Nephron (organoid): Measurements from ENCODE around the gene MAP7D3.
A peak's percentile ranks its signal among the peaks of the same experiment; 100 is the strongest.

Source experiments
- H3K27ac Mint-ChIP-seq, 3 experiments: 2 replicates each; pipeline ENCODE4 v1.8.0; 2020; ENCODE audit warnings: mixed read lengths in 3 of 3, mild to moderate bottlenecking in 2 of 3, moderate library complexity in 1 of 3
- H3K27me3 Mint-ChIP-seq: 2 replicates; pipeline ENCODE4 v1.8.0; 2021; ENCODE audit warnings: low read depth, mild to moderate bottlenecking, moderate library complexity, mixed read lengths
- H3K36me3 Mint-ChIP-seq: 2 replicates; pipeline ENCODE4 v1.8.0; 2020; ENCODE audit warnings: low read depth, mixed read lengths
- H3K4me1 Mint-ChIP-seq: 2 replicates; pipeline ENCODE4 v1.8.0; 2020; ENCODE audit warnings: mixed read lengths
- H3K4me3 Mint-ChIP-seq, 3 experiments: 2 replicates each; pipeline ENCODE4 v1.8.0; 2020; ENCODE audit warnings: mild to moderate bottlenecking in 3 of 3, mixed read lengths in 3 of 3, moderate library complexity in 2 of 3
- H3K9me3 Mint-ChIP-seq: 2 replicates; pipeline ENCODE4 v1.8.0; 2020; ENCODE audit warnings: mixed read lengths
- TF ChIP-seq, protein P1 (sequence below), 3 experiments: fragments of 200-600 bp; sonication (generic); IDR thresholded peaks; one replicate each; pipeline ENCODE4 v1.5.0; 2021; ENCODE audit warnings: antibody characterized with exemption in 3 of 3; ENCODE audit not compliant: unreplicated experiment in 3 of 3

Gene MAP7D3

GRCh38 chrX:136198010-136198409, 53.2 kb downstream of the MAP7D3 start:
- H3K9me3 Mint-ChIP-seq, result peaks cover 9% of the 10 kb centered on the region
- TF ChIP-seq, protein P1, sequence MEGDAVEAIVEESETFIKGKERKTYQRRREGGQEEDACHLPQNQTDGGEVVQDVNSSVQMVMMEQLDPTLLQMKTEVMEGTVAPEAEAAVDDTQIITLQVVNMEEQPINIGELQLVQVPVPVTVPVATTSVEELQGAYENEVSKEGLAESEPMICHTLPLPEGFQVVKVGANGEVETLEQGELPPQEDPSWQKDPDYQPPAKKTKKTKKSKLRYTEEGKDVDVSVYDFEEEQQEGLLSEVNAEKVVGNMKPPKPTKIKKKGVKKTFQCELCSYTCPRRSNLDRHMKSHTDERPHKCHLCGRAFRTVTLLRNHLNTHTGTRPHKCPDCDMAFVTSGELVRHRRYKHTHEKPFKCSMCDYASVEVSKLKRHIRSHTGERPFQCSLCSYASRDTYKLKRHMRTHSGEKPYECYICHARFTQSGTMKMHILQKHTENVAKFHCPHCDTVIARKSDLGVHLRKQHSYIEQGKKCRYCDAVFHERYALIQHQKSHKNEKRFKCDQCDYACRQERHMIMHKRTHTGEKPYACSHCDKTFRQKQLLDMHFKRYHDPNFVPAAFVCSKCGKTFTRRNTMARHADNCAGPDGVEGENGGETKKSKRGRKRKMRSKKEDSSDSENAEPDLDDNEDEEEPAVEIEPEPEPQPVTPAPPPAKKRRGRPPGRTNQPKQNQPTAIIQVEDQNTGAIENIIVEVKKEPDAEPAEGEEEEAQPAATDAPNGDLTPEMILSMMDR (IDR thresholded peaks at IDR 0.05; ENCODE audit: unreplicated experiment in 3 of 3), result no peak
- no peaks in the 10 kb centered on the region for H3K27me3 Mint-ChIP-seq
- H3K36me3 Mint-ChIP-seq, result no peaks in the 10 kb centered on the region
- peak overlapping the region in 2 of 3 experiments; percentile 29 to 69 for H3K4me3 Mint-ChIP-seq
- H3K27ac Mint-ChIP-seq, result no peak overlapping the region
- H3K4me1 Mint-ChIP-seq, result peaks cover 47% of the 10 kb centered on the region

GRCh38 chrX:136196691-136197155, 54.5 kb downstream of the MAP7D3 start:
- Mint-ChIP-seq H3K4me1 (peaks cover 54% of the 10 kb centered on the region), H3K27ac (peak overlapping the region in 2 of 3 experiments; percentile 27 to 69), H3K9me3 (peaks cover 9% of the 10 kb centered on the region), H3K4me3 (peak overlapping the region in 2 of 3 experiments; percentile 68 to 71), H3K36me3 (no peaks in the 10 kb centered on the region), H3K27me3 (no peaks in the 10 kb centered on the region)
- TF ChIP-seq, protein P1 (IDR thresholded peaks at IDR 0.05; ENCODE audit: unreplicated experiment in 3 of 3), result no peak

DNA sequence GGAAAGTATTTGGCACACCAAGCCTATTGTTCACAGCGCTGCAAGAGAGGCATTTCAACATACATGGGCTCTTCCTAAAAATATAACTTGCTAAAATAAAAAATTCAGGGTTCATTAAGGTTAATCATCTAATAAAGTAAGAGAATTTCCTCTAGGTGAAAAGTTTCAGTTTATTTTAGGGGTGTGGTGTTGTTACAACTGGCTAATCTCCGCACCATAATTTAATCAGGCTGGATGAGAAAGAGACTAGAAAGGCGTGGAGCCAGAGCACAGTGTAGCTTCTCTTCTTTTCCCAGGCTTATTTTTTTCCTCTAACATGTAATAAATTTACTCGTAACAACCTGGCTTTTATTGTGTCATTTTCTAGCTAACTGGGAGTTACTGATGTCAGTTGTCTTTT, 56.0 kb downstream of the MAP7D3 start:
- TF ChIP-seq, protein P1 (IDR thresholded peaks at IDR 0.05; ENCODE audit: unreplicated experiment in 3 of 3), result no peak
- Mint-ChIP-seq H3K27me3 (no peaks in the 10 kb centered on the region), H3K9me3 (peaks cover 11% of the 10 kb centered on the region), H3K27ac (peak overlapping the region; percentile 68 to 78 (median 69)), H3K36me3 (no peaks in the 10 kb centered on the region), H3K4me3 (no peak overlapping the region), H3K4me1 (peaks cover 44% of the 10 kb centered on the region)

GRCh38 chrX:136194536-136194935, 56.7 kb downstream of the MAP7D3 start:
- H3K9me3 Mint-ChIP-seq, result peaks cover 14% of the 10 kb centered on the region
- H3K27me3 Mint-ChIP-seq, result no peaks in the 10 kb centered on the region
- no peak overlapping the region for H3K4me3 Mint-ChIP-seq
- no peaks in the 10 kb centered on the region for H3K36me3 Mint-ChIP-seq
- TF ChIP-seq, protein P1 (IDR thresholded peaks at IDR 0.05; ENCODE audit: unreplicated experiment in 3 of 3), result no peak
- peak overlapping the region; percentile 68 to 78 (median 69) for H3K27ac Mint-ChIP-seq
- peaks cover 42% of the 10 kb centered on the region for H3K4me1 Mint-ChIP-seq

DNA sequence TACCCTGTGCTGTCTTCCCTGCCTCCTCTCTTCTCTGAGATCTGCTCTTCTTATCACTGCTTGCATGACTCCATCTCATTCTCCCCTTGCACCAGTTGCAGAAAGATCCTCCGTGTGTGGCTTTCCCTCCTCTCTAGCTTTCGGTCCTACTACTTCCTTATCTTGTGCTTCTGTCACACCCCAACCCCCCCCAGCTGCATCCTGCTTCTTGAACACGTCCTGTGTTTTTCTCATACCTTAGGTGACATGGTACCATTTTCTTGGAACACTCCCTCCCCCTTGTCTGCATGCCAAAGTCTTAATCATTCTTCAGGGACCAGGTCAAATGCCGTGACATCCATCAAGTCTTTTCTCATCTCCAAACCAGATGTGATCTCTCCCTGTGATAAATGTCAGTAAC, 57.4 kb downstream of the MAP7D3 start:
- TF ChIP-seq, protein P1 (IDR thresholded peaks at IDR 0.05; ENCODE audit: unreplicated experiment in 3 of 3), result no peak
- no peak overlapping the region for H3K4me3 Mint-ChIP-seq
- H3K9me3 Mint-ChIP-seq, result peaks cover 14% of the 10 kb centered on the region
- H3K4me1 Mint-ChIP-seq, result peaks cover 40% of the 10 kb centered on the region
- no peaks in the 10 kb centered on the region for H3K27me3 Mint-ChIP-seq
- peak overlapping the region; percentile 3 to 47 (median 13) for H3K27ac Mint-ChIP-seq
- H3K36me3 Mint-ChIP-seq, result no peaks in the 10 kb centered on the region

DNA sequence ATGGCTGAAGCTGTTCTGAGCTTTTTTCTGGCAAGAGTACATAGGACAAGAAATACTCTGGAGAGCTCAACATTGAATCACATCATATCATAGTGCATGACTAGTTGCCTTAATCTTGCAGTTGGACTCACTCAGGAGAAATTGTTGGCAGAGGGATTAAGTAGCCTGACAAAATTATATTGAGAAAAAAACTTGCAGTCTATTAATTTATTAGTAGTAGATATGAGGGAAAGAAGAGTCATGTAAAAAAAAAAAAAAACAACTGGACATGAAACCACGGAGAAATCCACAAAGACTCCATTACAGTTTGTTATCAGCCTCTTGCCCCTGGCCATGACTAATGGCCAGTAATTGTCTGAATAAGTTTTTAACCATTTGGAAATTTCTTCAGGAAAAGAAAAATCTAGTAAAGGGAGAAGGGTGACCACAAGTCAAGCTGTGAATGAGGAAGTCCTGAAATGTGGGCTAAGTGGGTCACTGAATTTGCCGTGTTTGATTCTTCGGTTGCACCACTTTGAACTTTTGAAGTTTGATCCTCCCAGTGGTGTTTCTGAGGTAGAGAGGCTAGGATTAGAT, 58.3 kb downstream of the MAP7D3 start:
- Mint-ChIP-seq H3K9me3 (peaks cover 16% of the 10 kb centered on the region), H3K27me3 (no peaks in the 10 kb centered on the region)

More for the DNA sequence above, 58.3 kb downstream of the MAP7D3 start:
- Mint-ChIP-seq H3K27ac (peak overlapping the region in 2 of 3 experiments; percentile 25 to 45), H3K4me1 (peaks cover 40% of the 10 kb centered on the region), H3K36me3 (no peaks in the 10 kb centered on the region), H3K4me3 (no peak overlapping the region)
- TF ChIP-seq, protein P1 (IDR thresholded peaks at IDR 0.05; ENCODE audit: unreplicated experiment in 3 of 3), result no peak
